ENCODE measurements around the gene OPN1SW.

The OPN1SW gene

GRCh38 chr7:128755819-128756476, 19.6 kb downstream of the OPN1SW start:
- H3K27me3 Mint-ChIP-seq (ENCODE audit: low read depth) = no peaks in the 10 kb centered on the region
- H3K4me1 Mint-ChIP-seq = peaks cover 34% of the 10 kb centered on the region
- no peak for TF ChIP-seq CTCF (IDR thresholded peaks at IDR 0.05; ENCODE audit: unreplicated experiment in 3 of 3)
- H3K36me3 Mint-ChIP-seq (ENCODE audit: low read depth) = peaks cover 64% of the 10 kb centered on the region
- peak overlapping the region; percentile 21 to 69 (median 61) for H3K27ac Mint-ChIP-seq
- no peaks in the 10 kb centered on the region for H3K9me3 Mint-ChIP-seq
- peak overlapping the region in 1 of 3 experiments; percentile 21 for H3K4me3 Mint-ChIP-seq

DNA sequence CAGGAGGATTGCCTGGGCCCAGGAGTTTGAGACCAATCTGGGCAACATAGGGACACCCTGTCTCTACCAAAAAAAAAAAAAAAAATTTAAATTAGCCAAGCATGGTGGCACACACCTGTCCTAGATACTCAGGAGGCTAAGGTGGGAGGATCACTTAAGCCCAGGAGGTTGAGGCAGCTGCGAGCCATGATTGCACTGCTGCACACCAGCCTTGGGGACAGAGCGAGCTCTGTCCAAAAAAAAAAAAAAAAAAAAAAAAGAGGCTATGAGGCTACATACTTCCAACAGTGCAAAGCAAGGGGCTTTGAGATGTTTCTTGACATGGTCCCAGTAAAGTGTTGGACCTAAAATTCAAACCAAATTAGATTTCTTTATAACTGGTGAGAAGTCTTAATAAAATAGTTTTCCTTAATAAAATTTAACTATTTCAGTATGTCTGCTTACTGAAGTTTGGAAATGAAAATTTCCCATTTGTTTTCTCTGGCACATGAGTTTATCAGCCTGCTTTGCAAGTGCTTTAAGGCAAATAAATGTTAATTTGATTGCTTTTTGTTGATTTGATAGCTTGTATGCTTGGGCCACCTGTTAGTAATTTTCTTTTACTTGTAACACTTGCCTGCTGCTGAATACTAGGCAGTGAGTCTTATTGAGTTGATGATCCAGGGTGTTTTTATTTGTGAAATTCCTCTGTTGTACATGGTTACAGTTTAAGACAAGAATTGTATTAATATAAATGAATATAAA, 20.3 kb downstream of the OPN1SW start:
- no peak for TF ChIP-seq CTCF (IDR thresholded peaks at IDR 0.05; ENCODE audit: unreplicated experiment in 3 of 3)
- H3K27me3 Mint-ChIP-seq (ENCODE audit: low read depth) = no peaks in the 10 kb centered on the region
- H3K27ac Mint-ChIP-seq = peak overlapping the region; percentile 61 to 69 (median 61)
- H3K9me3 Mint-ChIP-seq = no peaks in the 10 kb centered on the region
- peaks cover 65% of the 10 kb centered on the region for H3K36me3 Mint-ChIP-seq (ENCODE audit: low read depth)
- peak overlapping the region in 1 of 3 experiments; percentile 41 for H3K4me3 Mint-ChIP-seq
- peaks cover 34% of the 10 kb centered on the region for H3K4me1 Mint-ChIP-seq

DNA sequence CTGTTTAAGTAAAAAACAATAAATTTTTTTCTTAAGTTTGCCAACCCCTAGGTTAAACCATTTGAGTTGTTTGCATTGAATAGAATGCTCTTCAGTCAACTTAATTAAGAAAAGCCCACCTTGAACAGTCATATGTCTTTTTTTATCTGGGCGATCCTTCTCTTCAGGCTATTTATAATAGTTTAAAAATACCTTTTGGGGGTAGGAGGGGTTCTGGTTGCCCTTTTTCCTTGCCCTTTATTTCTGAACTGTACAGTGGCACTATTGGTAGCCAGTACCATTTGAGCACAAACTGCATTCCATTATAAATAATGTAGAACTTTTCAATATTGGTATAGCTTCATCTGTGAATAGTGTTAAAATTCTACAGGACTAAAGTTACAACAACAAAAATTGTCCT, 23.3 kb downstream of the OPN1SW start:
- Mint-ChIP-seq H3K9me3 (no peaks in the 10 kb centered on the region), H3K4me1 (peaks cover 31% of the 10 kb centered on the region), H3K4me3 (no peak overlapping the region), H3K27me3 (ENCODE audit: low read depth) (no peaks in the 10 kb centered on the region), H3K36me3 (ENCODE audit: low read depth) (peaks cover 69% of the 10 kb centered on the region), H3K27ac (no peak overlapping the region)
- TF ChIP-seq CTCF (IDR thresholded peaks at IDR 0.05; ENCODE audit: unreplicated experiment in 3 of 3) = no peak

DNA sequence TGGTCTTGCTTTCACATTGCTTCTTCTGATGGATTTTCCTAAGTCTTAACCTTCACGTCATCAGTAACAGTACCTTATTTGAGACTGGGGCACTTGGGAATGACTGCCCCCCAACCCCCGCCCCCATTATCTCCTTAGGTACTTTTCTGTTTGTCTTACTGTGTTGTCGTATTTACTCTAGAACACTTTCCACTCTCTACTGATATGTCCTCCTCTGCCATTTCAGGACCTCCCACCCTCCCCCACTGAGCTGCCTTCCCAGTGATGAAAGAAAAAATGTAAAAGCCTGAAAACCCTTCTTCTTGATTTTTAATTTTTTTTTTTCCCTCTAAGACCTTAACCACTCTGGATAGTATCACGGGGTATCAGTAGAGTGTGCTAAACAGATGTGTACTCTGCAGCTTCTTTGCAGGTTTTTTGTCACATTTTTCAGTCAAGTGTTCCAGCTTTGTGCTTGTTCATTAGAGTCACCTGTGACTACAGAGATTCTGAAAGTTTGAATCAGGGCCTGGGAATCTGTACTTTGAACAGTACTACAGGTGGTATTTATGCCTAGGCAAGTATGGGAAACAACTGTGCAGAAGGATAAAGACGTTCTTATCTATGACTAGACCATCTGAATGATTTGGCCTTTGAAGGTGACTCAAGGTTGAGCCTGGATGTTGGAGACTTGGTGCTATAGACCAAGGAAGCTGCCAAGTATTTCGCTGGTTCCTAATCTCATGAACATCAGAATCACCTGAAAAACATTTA, 28.1 kb downstream of the OPN1SW start:
- Mint-ChIP-seq H3K4me3 (no peak overlapping the region), H3K27ac (peak overlapping the region in 1 of 3 experiments; percentile 63), H3K4me1 (peaks cover 6% of the 10 kb centered on the region), H3K9me3 (no peaks in the 10 kb centered on the region), H3K27me3 (ENCODE audit: low read depth) (no peaks in the 10 kb centered on the region), H3K36me3 (ENCODE audit: low read depth) (peaks cover 50% of the 10 kb centered on the region)
- TF ChIP-seq CTCF (IDR thresholded peaks at IDR 0.05; ENCODE audit: unreplicated experiment in 3 of 3) = no peak

GRCh38 chr7:128745706-128746105, 29.9 kb downstream of the OPN1SW start:
- TF ChIP-seq CTCF (IDR thresholded peaks at IDR 0.05; ENCODE audit: unreplicated experiment in 3 of 3) = no peak
- H3K27me3 Mint-ChIP-seq (ENCODE audit: low read depth) = no peaks in the 10 kb centered on the region
- H3K4me3 Mint-ChIP-seq = no peak overlapping the region
- no peaks in the 10 kb centered on the region for H3K9me3 Mint-ChIP-seq
- H3K36me3 Mint-ChIP-seq (ENCODE audit: low read depth) = peaks cover 48% of the 10 kb centered on the region
- H3K4me1 Mint-ChIP-seq = peaks cover 23% of the 10 kb centered on the region
- no peak overlapping the region for H3K27ac Mint-ChIP-seq

All from nephron (organoid).